ENCODE measurements around the gene HMG20B. TPM values are rescaled to one million over a fixed set of nuclear protein-coding genes. Genes with fewer than 3 reads are reported as not detected.

The HMG20B gene
- total RNA-seq, 1 experiment from 2014 or later: 121 TPM

DNA sequence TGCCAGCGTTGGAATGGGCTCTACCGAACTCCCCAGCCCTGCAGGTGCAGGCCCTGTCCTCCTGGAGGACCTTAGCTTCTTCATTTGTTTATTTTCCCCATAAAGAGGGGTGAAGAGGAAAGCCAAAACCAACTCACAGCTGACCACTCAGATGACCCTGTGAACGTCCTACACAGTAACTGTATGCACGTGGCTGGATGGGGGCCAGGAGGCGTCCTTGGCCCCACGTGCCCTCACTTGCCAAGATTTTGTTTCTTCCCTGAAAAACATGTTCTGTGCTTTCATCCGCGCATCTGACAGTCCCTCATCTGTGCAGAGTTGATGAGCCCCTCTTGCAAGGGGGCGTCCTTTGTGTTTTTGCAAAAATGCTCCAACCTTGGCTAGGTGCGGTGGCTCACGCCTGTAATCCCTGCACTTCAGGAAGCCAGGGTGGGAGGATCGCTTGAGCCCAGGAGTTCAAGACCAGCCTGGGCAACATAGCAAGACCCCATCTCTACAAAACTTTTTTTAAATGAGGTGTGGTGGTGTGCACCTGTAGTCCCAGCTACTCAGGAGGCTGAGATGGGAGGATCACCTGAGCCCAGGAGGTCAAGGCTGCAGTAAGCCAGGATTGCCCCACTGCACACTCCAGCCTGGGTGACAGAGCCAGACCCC lies 39.1 kb upstream of the HMG20B start:
- TF ChIP-seq MXD4 (CRISPR knock-in tag; IDR thresholded peaks at IDR 0.05; ENCODE audit: borderline replicate concordance): no peak
- TF ChIP-seq, protein P1, sequence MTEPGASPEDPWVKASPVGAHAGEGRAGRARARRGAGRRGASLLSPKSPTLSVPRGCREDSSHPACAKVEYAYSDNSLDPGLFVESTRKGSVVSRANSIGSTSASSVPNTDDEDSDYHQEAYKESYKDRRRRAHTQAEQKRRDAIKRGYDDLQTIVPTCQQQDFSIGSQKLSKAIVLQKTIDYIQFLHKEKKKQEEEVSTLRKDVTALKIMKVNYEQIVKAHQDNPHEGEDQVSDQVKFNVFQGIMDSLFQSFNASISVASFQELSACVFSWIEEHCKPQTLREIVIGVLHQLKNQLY (CRISPR knock-in tag; IDR thresholded peaks at IDR 0.05): no peak
- no peak for TF ChIP-seq ZBTB21 (CRISPR knock-in tag; IDR thresholded peaks at IDR 0.05; ENCODE audit: borderline replicate concordance)
- TF ChIP-seq ZNF121 (CRISPR knock-in tag; IDR thresholded peaks at IDR 0.05): peak; percentile 85
- ChIA-PET POLR2A (no interaction called here), CTCF (no interaction called here)
- Mint-ChIP-seq H3K36me3 (peaks cover 29% of the 10 kb centered on the region), H3K4me1 (peaks cover 4% of the 10 kb centered on the region; the same call in 1 of the 2 replicates), H3K9me3 (no peaks in the 10 kb centered on the region), H3K4me3 (no peak overlapping the region), H3K27me3 (ENCODE audit: low read depth) (no peaks in the 10 kb centered on the region), H3K27ac (no peak overlapping the region)
- no peak for ATAC-seq
- DNase-seq (ENCODE audit: low spot score): no peak

DNA sequence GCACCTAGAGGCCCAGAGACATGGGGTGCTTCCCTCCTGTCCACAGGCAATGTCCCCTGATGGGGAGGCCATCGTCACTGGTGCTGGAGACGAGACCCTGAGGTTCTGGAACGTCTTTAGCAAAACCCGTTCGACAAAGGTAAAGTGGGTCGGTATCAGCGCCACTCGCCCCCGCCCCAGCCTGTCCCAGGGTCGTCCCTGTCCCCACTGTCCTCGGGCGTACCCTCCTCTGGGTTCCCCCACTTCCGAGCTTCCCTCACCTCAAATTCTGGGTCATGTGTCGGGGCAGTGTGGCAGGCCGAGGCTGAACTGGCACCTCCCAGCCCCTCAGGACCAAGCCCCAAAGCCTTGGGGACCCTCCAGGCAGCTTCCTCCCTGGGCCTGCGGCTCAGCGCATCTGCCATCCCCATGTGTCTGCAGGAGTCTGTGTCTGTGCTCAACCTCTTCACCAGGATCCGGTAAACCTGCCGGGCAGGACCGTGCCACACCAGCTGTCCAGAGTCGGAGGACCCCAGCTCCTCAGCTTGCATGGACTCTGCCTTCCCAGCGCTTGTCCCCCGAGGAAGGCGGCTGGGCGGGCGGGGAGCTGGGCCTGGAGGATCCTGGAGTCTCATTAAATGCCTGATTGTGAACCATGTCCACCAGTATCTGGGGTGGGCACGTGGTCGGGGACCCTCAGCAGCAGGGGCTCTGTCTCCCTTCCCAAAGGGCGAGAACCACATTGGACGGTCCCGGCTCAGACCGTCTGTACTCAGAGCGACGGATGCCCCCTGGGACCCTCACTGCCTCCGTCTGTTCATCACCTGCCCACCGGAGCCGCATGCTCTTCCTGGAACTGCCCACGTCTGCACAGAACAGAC lies 38.1 kb upstream of the HMG20B start:
- ATAC-seq (no peak), DNase-seq (ENCODE audit: low spot score) (no peak)
- peaks cover 33% of the 10 kb centered on the region for H3K36me3 Mint-ChIP-seq
- TF ChIP-seq, protein P2, sequence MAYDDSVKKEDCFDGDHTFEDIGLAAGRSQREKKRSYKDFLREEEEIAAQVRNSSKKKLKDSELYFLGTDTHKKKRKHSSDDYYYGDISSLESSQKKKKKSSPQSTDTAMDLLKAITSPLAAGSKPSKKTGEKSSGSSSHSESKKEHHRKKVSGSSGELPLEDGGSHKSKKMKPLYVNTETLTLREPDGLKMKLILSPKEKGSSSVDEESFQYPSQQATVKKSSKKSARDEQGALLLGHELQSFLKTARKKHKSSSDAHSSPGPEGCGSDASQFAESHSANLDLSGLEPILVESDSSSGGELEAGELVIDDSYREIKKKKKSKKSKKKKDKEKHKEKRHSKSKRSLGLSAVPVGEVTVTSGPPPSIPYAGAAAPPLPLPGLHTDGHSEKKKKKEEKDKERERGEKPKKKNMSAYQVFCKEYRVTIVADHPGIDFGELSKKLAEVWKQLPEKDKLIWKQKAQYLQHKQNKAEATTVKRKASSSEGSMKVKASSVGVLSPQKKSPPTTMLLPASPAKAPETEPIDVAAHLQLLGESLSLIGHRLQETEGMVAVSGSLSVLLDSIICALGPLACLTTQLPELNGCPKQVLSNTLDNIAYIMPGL (CRISPR knock-in tag; IDR thresholded peaks at IDR 0.05): no peak
- no peak for TF ChIP-seq ZNF263 (CRISPR knock-in tag; IDR thresholded peaks at IDR 0.05; ENCODE audit: low read depth)
- TF ChIP-seq, protein P3, sequence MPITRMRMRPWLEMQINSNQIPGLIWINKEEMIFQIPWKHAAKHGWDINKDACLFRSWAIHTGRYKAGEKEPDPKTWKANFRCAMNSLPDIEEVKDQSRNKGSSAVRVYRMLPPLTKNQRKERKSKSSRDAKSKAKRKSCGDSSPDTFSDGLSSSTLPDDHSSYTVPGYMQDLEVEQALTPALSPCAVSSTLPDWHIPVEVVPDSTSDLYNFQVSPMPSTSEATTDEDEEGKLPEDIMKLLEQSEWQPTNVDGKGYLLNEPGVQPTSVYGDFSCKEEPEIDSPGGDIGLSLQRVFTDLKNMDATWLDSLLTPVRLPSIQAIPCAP (CRISPR knock-in tag; IDR thresholded peaks at IDR 0.05): no peak
- TF ChIP-seq, protein P4, sequence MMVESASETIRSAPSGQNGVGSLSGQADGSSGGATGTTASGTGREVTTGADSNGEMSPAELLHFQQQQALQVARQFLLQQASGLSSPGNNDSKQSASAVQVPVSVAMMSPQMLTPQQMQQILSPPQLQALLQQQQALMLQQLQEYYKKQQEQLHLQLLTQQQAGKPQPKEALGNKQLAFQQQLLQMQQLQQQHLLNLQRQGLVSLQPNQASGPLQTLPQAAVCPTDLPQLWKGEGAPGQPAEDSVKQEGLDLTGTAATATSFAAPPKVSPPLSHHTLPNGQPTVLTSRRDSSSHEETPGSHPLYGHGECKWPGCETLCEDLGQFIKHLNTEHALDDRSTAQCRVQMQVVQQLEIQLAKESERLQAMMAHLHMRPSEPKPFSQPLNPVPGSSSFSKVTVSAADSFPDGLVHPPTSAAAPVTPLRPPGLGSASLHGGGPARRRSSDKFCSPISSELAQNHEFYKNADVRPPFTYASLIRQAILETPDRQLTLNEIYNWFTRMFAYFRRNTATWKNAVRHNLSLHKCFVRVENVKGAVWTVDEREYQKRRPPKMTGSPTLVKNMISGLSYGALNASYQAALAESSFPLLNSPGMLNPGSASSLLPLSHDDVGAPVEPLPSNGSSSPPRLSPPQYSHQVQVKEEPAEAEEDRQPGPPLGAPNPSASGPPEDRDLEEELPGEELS (CRISPR knock-in tag; IDR thresholded peaks at IDR 0.05): no peak
- H3K4me3 Mint-ChIP-seq: no peak overlapping the region
- H3K27ac Mint-ChIP-seq: no peak overlapping the region
- ChIA-PET CTCF (interaction anchor here (3.9 kb wide), 1 partner anchor 11 kb away, joined by 12 read pairs; no protein-coding TSS in a partner anchor), POLR2A (no interaction called here)
- H3K4me1 Mint-ChIP-seq: peaks cover 9% of the 10 kb centered on the region
- H3K27me3 Mint-ChIP-seq (ENCODE audit: low read depth): no peaks in the 10 kb centered on the region
- peaks cover 1% of the 10 kb centered on the region for H3K9me3 Mint-ChIP-seq

DNA sequence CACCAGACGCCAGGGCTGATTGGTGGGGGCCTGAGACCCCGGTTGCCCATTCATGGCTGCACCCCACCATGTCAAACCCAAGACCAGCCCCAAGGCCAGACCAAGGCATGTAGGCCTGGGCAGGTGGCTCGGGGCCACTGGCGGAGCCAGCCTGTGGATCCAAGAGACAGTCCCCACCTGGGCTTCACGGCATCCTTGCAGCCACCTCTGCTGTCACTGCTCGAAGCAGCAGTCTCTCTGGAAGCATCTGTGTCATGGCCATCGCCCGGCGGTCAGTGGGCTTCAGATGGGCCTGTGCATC lies 37.6 kb upstream of the HMG20B start:
- H3K36me3 Mint-ChIP-seq: peaks cover 36% of the 10 kb centered on the region
- no peak overlapping the region for H3K27ac Mint-ChIP-seq
- ATAC-seq (no peak), DNase-seq (ENCODE audit: low spot score) (no peak)
- peaks cover 9% of the 10 kb centered on the region for H3K4me1 Mint-ChIP-seq
- peaks cover 4% of the 10 kb centered on the region for H3K9me3 Mint-ChIP-seq
- TF ChIP-seq, protein P5, sequence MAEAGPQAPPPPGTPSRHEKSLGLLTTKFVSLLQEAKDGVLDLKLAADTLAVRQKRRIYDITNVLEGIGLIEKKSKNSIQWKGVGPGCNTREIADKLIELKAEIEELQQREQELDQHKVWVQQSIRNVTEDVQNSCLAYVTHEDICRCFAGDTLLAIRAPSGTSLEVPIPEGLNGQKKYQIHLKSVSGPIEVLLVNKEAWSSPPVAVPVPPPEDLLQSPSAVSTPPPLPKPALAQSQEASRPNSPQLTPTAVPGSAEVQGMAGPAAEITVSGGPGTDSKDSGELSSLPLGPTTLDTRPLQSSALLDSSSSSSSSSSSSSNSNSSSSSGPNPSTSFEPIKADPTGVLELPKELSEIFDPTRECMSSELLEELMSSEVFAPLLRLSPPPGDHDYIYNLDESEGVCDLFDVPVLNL (CRISPR knock-in tag; IDR thresholded peaks at IDR 0.05; ENCODE audit: borderline replicate concordance, low read depth): no peak
- TF ChIP-seq, protein P6, sequence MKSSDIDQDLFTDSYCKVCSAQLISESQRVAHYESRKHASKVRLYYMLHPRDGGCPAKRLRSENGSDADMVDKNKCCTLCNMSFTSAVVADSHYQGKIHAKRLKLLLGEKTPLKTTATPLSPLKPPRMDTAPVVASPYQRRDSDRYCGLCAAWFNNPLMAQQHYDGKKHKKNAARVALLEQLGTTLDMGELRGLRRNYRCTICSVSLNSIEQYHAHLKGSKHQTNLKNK (CRISPR knock-in tag; IDR thresholded peaks at IDR 0.05): no peak
- TF ChIP-seq ZBTB21 (CRISPR knock-in tag; IDR thresholded peaks at IDR 0.05; ENCODE audit: borderline replicate concordance) (no peak), SMAD4 (CRISPR knock-in tag; IDR thresholded peaks at IDR 0.05) (no peak), ZNF232 (CRISPR knock-in tag; IDR thresholded peaks at IDR 0.05) (no peak), ELF4 (CRISPR knock-in tag; IDR thresholded peaks at IDR 0.05; ENCODE audit: low read depth) (no peak)
- POLR2A ChIA-PET: no interaction called here
- no peak overlapping the region for H3K4me3 Mint-ChIP-seq
- CTCF ChIA-PET: interaction anchor here (3.9 kb wide), 1 partner anchor 10 kb away, joined by 12 read pairs; no protein-coding TSS in a partner anchor
- no peaks in the 10 kb centered on the region for H3K27me3 Mint-ChIP-seq (ENCODE audit: low read depth)

Measured in WTC11 (cell line).